Loucy (cell line): ENCODE measurements around the gene BRD4.

ENCODE experiments used
- EZH2phosphoT487 ChIP-seq: fragments of 200-600 bp; IDR thresholded peaks from 2 replicates; pipeline ENCODE4 v1.6.1; 2018; ENCODE audit warnings: antibody characterized with exemption, mild to moderate bottlenecking, moderate library complexity, borderline replicate concordance
- TF ChIP-seq, protein P1 (sequence below): fragments of 200-600 bp; sonication (generic); conservative IDR thresholded peaks from 2 replicates; pipeline ENCODE4 v1.5.1; 2014; ENCODE audit warnings: mild to moderate bottlenecking, antibody characterized with exemption, low read length

GRCh38 chr19:15296353-15296752, 36.0 kb downstream of the BRD4 start:
- TF ChIP-seq EZH2phosphoT487, result no peak
- TF ChIP-seq, protein P1, sequence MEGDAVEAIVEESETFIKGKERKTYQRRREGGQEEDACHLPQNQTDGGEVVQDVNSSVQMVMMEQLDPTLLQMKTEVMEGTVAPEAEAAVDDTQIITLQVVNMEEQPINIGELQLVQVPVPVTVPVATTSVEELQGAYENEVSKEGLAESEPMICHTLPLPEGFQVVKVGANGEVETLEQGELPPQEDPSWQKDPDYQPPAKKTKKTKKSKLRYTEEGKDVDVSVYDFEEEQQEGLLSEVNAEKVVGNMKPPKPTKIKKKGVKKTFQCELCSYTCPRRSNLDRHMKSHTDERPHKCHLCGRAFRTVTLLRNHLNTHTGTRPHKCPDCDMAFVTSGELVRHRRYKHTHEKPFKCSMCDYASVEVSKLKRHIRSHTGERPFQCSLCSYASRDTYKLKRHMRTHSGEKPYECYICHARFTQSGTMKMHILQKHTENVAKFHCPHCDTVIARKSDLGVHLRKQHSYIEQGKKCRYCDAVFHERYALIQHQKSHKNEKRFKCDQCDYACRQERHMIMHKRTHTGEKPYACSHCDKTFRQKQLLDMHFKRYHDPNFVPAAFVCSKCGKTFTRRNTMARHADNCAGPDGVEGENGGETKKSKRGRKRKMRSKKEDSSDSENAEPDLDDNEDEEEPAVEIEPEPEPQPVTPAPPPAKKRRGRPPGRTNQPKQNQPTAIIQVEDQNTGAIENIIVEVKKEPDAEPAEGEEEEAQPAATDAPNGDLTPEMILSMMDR, result no peak
